Tibial nerve (tissue), 4 donors: ENCODE measurements around the gene NDUFB10. TPM values are rescaled to one million over a fixed set of nuclear protein-coding genes. Genes with fewer than 3 reads are reported as not detected.
"Not testable (repeated sequence)": the region's sequence is repeated elsewhere in the genome, so short reads cannot be mapped to it uniquely, and the experiment has no call there.

Experiments used
- DNase-seq, 2 donors: peaks; one replicate each; pipeline ENCODE4 v3.0.0-alpha.2; 2019; ENCODE audit warnings: low spot score in 2 of 2
- H3K27ac ChIP-seq, 4 donors: fragments of 200-600 bp; sonication (generic) in 3 of 4; one replicate each; pipeline ENCODE4 v1.5.1; 2017 to 2019; ENCODE audit warnings: mild to moderate bottlenecking in 1 of 4
- H3K27me3 ChIP-seq, 2 donors: fragments of 200-600 bp; sonication (generic) in 1 of 2; one replicate each; pipeline versions ENCODE4 v1.5.1 to v1.6.0; 2017 to 2019
- H3K36me3 ChIP-seq, 3 donors: fragments of 200-600 bp; sonication (generic); one replicate each; pipeline ENCODE4 v1.5.1; 2018 to 2019
- H3K4me1 ChIP-seq, 4 donors: fragments of 200-600 bp; sonication (generic) in 3 of 4; one replicate each; pipeline ENCODE4 v1.5.1; 2017 to 2019
- H3K4me3 ChIP-seq, 4 donors: fragments of 200-600 bp; sonication (generic) in 3 of 4; one replicate each; pipeline ENCODE4 v1.5.1; 2017 to 2019; ENCODE audit warnings: mild to moderate bottlenecking in 1 of 4, moderate library complexity in 1 of 4
- H3K9me3 ChIP-seq, 4 donors: fragments of 200-600 bp; sonication (generic) in 3 of 4; one replicate each; pipeline ENCODE4 v1.5.1; 2017 to 2019
- CTCF ChIP-seq, 5 experiments: fragments of 200-600 bp in 3 of 5; fragments of 450-650 bp in 2 of 5; sonication (generic) in 3 of 5; IDR thresholded peaks; one replicate each; pipeline ENCODE4 v1.5.1; 2016 to 2019; ENCODE audit warnings: antibody characterized with exemption in 5 of 5, mild to moderate bottlenecking in 3 of 5, moderate library complexity in 2 of 5
- EP300 ChIP-seq, 2 donors: sonication (generic); formaldehyde crosslinking; IDR thresholded peaks; one replicate each; pipeline ENCODE4 v1.6.1; 2017; ENCODE audit warnings: antibody characterized with exemption in 2 of 2, mild to moderate bottlenecking in 1 of 2
- POLR2A ChIP-seq, 2 donors: fragments of 450-650 bp; IDR thresholded peaks; one replicate each; pipeline ENCODE4 v1.6.1; 2017; ENCODE audit warnings: antibody characterized with exemption in 2 of 2, mild to moderate bottlenecking in 2 of 2, moderate library complexity in 2 of 2
- WGBS, 2 donors: methylation state at CpG; one replicate each; pipeline ENCODE4 v1.1.5; 2018; 5-methylcytosine and 5-hydroxymethylcytosine counted together
- total RNA-seq, 4 donors: library from RNA; depleted of rRNA; stranded (reverse); fragments of >200 nt; gene quantifications; one replicate each; pipeline ENCODE4 v1.1.0, GENCODE V29; 2016

The NDUFB10 gene
- total RNA-seq, 4 donors from 2014 or later, result 86.9 to 136 (median 116) TPM

DNA sequence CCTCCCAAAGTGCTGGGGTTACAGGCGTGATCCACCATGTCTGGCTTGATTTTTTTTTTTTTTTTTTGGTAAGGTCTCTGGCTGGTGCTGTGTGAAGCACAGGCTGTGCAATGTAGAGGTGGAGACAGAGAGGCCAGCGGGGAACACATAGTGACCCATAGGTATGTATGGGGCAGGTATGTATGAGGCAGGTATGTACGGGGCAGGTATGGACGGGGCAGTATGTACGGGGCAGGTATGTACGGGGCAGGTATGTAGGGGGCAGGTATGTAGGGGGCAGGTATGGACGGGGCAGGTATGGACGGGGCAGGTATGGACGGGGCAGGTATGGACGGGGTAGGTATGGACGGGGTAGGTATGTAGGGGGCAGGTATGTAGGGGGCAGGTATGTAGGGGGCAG, 9.8 kb upstream of the NDUFB10 start:
- no peaks in the 10 kb centered on the region for H3K4me1 ChIP-seq
- no peaks in the 10 kb centered on the region for H3K36me3 ChIP-seq
- H3K9me3 ChIP-seq, result no peaks in the 10 kb centered on the region
- H3K27me3 ChIP-seq, result no peaks in the 10 kb centered on the region
- 94% methylated on average over 11 of the region's 11 CpGs for WGBS, 2 donors
- H3K4me3 ChIP-seq, result no peak overlapping the region
- DNase-seq, result no peak
- H3K27ac ChIP-seq, result no peak overlapping the region
- TF ChIP-seq CTCF (IDR thresholded peaks at IDR 0.05) (no peak), POLR2A (IDR thresholded peaks at IDR 0.05) (no peak), EP300 (IDR thresholded peaks at IDR 0.05) (no peak)

GRCh38 chr16:1950047-1950446, 9.3 kb upstream of the NDUFB10 start:
- DNase-seq, result no peak
- no peak overlapping the region for H3K4me3 ChIP-seq
- WGBS, 2 donors, result 55 to 61% methylated on average over 7 of the region's 7 CpGs

DNA sequence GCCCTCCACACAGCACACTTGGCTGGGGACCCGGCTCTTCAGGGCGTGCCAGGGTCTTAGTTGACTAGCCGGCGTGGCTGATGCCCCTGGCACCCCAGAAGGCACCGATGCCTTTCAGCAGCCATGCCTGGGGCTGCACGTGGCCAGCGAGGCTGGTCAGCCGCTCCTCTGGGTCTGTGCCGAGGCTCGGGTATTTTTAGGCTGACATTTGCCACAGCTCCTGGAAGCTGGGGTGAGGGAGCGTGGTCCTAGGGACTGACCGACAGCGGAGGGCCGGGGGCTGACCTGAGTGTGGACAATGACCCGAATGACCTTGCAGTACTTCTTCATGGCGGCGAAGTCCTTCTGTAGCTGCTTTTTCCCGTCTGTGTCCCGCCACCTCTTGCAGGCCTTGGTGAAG, 8.8 kb upstream of the NDUFB10 start:
- Histone ChIP-seq H3K4me1 (no peaks in the 10 kb centered on the region), H3K4me3 (no peak overlapping the region), H3K36me3 (no peaks in the 10 kb centered on the region), H3K27ac (no peak overlapping the region), H3K9me3 (no peaks in the 10 kb centered on the region), H3K27me3 (no peaks in the 10 kb centered on the region)
- DNase-seq, result no peak
- no peak for TF ChIP-seq CTCF (IDR thresholded peaks at IDR 0.05)
- no peak for TF ChIP-seq EP300 (IDR thresholded peaks at IDR 0.05)
- TF ChIP-seq POLR2A (IDR thresholded peaks at IDR 0.05), result no peak
- 77 to 83% methylated on average over 12 to 19 of the region's 19 CpGs for WGBS, 2 donors

More at GRCh38 chr16:1950047-1950446, 9.3 kb upstream of the NDUFB10 start:
- no peaks in the 10 kb centered on the region for H3K4me1 ChIP-seq
- no peak overlapping the region for H3K27ac ChIP-seq
- no peak for TF ChIP-seq POLR2A (IDR thresholded peaks at IDR 0.05)
- TF ChIP-seq EP300 (IDR thresholded peaks at IDR 0.05), result no peak
- TF ChIP-seq CTCF (IDR thresholded peaks at IDR 0.05), result no peak
- H3K27me3 ChIP-seq, result no peaks in the 10 kb centered on the region
- H3K36me3 ChIP-seq, result no peaks in the 10 kb centered on the region
- no peaks in the 10 kb centered on the region for H3K9me3 ChIP-seq

GRCh38 chr16:1953734-1954133, 5.6 kb upstream of the NDUFB10 start:
- no peak for TF ChIP-seq EP300 (IDR thresholded peaks at IDR 0.05)
- no peak for TF ChIP-seq CTCF (IDR thresholded peaks at IDR 0.05)
- TF ChIP-seq POLR2A (IDR thresholded peaks at IDR 0.05), result no peak
- DNase-seq, result no peak
- no peak overlapping the region for H3K27ac ChIP-seq

DNA sequence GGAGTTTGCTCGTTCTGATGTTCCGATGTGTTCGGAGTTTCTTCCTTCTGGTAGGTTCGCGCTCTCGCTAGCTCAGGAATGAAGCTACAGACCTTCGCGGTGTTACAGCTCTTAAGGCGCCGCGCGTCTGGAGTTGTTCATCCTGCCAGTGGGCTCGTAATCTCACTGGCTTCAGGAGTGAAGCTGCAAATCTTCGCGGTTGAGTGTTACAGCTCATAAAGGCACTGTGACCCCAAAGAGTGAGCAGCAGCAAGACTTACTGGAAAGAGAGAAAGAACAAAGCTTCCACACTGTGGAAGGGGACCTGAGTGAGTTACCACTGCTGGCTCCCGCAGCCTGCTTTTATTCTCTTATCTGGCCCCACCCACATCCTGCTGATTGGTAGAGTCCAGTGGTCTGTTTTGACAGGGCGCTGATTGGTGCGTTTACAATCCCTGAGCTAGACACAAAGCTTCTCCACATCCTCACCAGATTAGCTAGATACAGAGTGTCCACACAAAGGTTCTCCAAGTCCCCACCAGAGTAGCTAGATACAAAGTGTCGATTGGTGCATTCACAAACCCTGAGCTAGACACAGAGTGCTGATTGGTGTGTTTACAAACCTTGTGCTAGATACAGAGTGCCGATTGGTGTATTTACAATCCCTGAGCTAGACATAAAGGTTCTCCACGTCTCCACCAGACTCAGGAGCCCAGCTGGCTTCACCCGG, 1.8 kb upstream of the NDUFB10 start:
- WGBS, 2 donors, result 85 to 87% methylated on average over 15 to 18 of the region's 22 CpGs
- H3K27ac ChIP-seq, H3K9me3 ChIP-seq, DNase-seq, H3K4me3 ChIP-seq, H3K27me3 ChIP-seq: not testable (repeated sequence)
- Histone ChIP-seq H3K4me1 (peaks cover 0 to 31% (median 17%) of the 10 kb centered on the region in 4 donors), H3K36me3 (peaks cover 7 to 19% (median 11%) of the 10 kb centered on the region in 3 donors)

More at GRCh38 chr16:1953734-1954133, 5.6 kb upstream of the NDUFB10 start:
- no peaks in the 10 kb centered on the region for H3K27me3 ChIP-seq
- no peaks in the 10 kb centered on the region for H3K9me3 ChIP-seq
- peaks cover 0 to 1% (median under 1%) of the 10 kb centered on the region in 4 donors for H3K4me1 ChIP-seq
- WGBS, 2 donors, result 88 to 93% methylated on average over 17 to 22 of the region's 22 CpGs
- no peak overlapping the region for H3K4me3 ChIP-seq
- H3K36me3 ChIP-seq, result no peaks in the 10 kb centered on the region

DNA sequence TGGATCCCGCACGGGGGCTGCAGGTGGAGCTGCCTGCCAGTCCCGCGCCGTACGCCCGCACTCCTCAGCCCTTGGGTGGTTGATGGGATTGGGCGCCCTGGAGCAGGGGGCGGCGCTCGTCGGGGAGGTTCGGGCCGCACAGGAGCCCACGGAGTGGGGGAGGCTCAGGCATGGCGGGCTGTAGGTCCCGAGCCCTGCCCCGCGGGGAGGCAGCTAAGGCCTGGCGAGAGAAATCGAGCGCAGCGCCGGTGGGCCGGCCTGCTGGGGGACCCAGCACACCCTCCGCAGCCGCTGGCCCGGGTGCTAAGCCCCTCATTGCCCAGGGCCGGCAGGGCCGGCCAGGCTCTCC, 1.2 kb upstream of the NDUFB10 start:
- H3K27ac ChIP-seq, DNase-seq, H3K27me3 ChIP-seq, H3K9me3 ChIP-seq, H3K4me3 ChIP-seq: not testable (repeated sequence)
- H3K4me1 ChIP-seq, result peaks cover 0 to 37% (median 20%) of the 10 kb centered on the region in 4 donors
- WGBS, 2 donors, result 76 to 80% methylated on average over 17 to 29 of the region's 30 CpGs
- peaks cover 7 to 24% (median 16%) of the 10 kb centered on the region in 3 donors for H3K36me3 ChIP-seq
